HG02588 (cell line): Measurements from ENCODE around the gene SP140.
"Not testable (repeated sequence)": the region's sequence is repeated elsewhere in the genome, so short reads cannot be mapped to it uniquely, and the experiment has no call there.

Experiments
- ATAC-seq: cut with Tn5 transposase; IDR thresholded peaks from one replicate; pipeline ENCODE4 v1.9.1; 2021; ENCODE audit warnings: mild to moderate bottlenecking, moderate library complexity; ENCODE audit not compliant: unreplicated experiment

SP140 gene

GRCh38 chr2:230324503-230324902, 99.0 kb downstream of the SP140 start:
- no peak for ATAC-seq

GRCh38 chr2:230325316-230326243, 100.0 kb downstream of the SP140 start:
- ATAC-seq: no peak

GRCh38 chr2:230326453-230327417, 101.2 kb downstream of the SP140 start, which contains the start of gene SP140L:
SP140L (plus strand) TSS chr2:230327193; CDS start chr2:230327270, 77 bp downstream.
- peak; percentile 86 for ATAC-seq

- peak; percentile 57 for ATAC-seq
Measured at GRCh38 chr2:230327418-230328154, 102.0 kb downstream of the SP140 start.

- ATAC-seq: no peak
Measured at GRCh38 chr2:230328155-230328458, 102.6 kb downstream of the SP140 start.

- no peak for ATAC-seq
Measured at GRCh38 chr2:230329946-230330605, 104.5 kb downstream of the SP140 start.

- ATAC-seq: no peak
Measured at GRCh38 chr2:230330725-230331124, 105.2 kb downstream of the SP140 start.

- no peak for ATAC-seq
Measured at GRCh38 chr2:230335461-230335863, 109.9 kb downstream of the SP140 start.

GRCh38 chr2:230335864-230336506, 110.4 kb downstream of the SP140 start:
- no peak for ATAC-seq

GRCh38 chr2:230341936-230342528, 116.5 kb downstream of the SP140 start:
- ATAC-seq: not testable (repeated sequence)

- ATAC-seq: not testable (repeated sequence)
Measured at GRCh38 chr2:230343041-230343624, 117.6 kb downstream of the SP140 start.

- no peak for ATAC-seq
Measured at GRCh38 chr2:230343747-230344146, 118.2 kb downstream of the SP140 start.

- ATAC-seq: no peak
Measured at GRCh38 chr2:230346465-230346864, 120.9 kb downstream of the SP140 start.

- no peak for ATAC-seq
Measured at GRCh38 chr2:230346921-230347533, 121.5 kb downstream of the SP140 start.

GRCh38 chr2:230347659-230348305, 122.2 kb downstream of the SP140 start:
- peak; percentile 38 for ATAC-seq

GRCh38 chr2:230348787-230349186, 123.3 kb downstream of the SP140 start:
- no peak for ATAC-seq

GRCh38 chr2:230356084-230356483, 130.5 kb downstream of the SP140 start:
- ATAC-seq: no peak

- no peak for ATAC-seq
Measured at GRCh38 chr2:230358305-230358704, 132.8 kb downstream of the SP140 start.
